Epithelial cell of esophagus (primary cell): ENCODE results near the gene LTA.

Source experiments
- DNase-seq: peaks from one replicate; pipeline ENCODE4 v3.0.0; 2010; ENCODE audit warnings: low read depth
- H3K4me3 ChIP-seq: 2 replicates; pipeline ENCODE4 v1.5.1; 2011; ENCODE audit warnings: mild to moderate bottlenecking, low read length, control low read depth
- TF ChIP-seq, protein P1 (sequence below): IDR thresholded peaks from 2 replicates; pipeline ENCODE4 v1.5.1; 2011; ENCODE audit warnings: low read depth, mild to moderate bottlenecking, low read length, control low read depth, inconsistent platforms; ENCODE audit not compliant: insufficient read depth; ENCODE audit errors: missing control alignments

LTA gene

DNA sequence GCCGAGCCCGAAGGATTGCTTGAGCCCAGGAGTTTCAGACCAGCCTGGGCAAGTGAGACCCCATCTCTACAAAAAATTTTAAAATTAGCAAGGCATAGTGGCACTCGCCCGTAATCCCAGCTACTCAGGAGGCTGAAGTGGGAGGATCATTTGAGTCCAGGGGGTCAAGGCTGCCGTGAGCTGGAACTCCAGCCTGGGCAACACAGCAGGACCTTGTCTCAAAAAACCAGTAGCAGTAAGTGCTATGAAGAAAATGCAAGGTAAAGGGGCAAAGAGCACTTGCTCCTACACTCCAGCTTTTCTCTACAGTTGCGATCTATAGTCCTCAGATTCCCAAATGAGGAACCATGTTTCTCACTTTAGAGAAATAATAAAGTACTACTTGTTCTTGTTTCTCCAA, 28.4 kb upstream of the LTA start:
- TF ChIP-seq, protein P1, sequence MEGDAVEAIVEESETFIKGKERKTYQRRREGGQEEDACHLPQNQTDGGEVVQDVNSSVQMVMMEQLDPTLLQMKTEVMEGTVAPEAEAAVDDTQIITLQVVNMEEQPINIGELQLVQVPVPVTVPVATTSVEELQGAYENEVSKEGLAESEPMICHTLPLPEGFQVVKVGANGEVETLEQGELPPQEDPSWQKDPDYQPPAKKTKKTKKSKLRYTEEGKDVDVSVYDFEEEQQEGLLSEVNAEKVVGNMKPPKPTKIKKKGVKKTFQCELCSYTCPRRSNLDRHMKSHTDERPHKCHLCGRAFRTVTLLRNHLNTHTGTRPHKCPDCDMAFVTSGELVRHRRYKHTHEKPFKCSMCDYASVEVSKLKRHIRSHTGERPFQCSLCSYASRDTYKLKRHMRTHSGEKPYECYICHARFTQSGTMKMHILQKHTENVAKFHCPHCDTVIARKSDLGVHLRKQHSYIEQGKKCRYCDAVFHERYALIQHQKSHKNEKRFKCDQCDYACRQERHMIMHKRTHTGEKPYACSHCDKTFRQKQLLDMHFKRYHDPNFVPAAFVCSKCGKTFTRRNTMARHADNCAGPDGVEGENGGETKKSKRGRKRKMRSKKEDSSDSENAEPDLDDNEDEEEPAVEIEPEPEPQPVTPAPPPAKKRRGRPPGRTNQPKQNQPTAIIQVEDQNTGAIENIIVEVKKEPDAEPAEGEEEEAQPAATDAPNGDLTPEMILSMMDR = no peak
- H3K4me3 ChIP-seq = no peak overlapping the region
- no peak for DNase-seq

- DNase-seq = no peak
- TF ChIP-seq, protein P1 = no peak
Measured at GRCh38 chr6:31544676-31545075, 27.4 kb upstream of the LTA start.

GRCh38 chr6:31545291-31545690, 26.8 kb upstream of the LTA start:
- no peak for DNase-seq
- H3K4me3 ChIP-seq = no peak overlapping the region
- TF ChIP-seq, protein P1 = no peak

More at GRCh38 chr6:31544676-31545075, 27.4 kb upstream of the LTA start:
- H3K4me3 ChIP-seq = no peak overlapping the region

- peak within 1 kb of the TSS; percentile 54 for H3K4me3 ChIP-seq
- peak; percentile 98 for DNase-seq
- TF ChIP-seq, protein P1 = peak; percentile 100
Measured at GRCh38 chr6:31546339-31546957, 25.6 kb upstream of the LTA start, which contains the start of gene ATP6V1G2. ATP6V1G2 (minus strand) TSS chr6:31546608; CDS start chr6:31546559, 49 bp downstream.

DNA sequence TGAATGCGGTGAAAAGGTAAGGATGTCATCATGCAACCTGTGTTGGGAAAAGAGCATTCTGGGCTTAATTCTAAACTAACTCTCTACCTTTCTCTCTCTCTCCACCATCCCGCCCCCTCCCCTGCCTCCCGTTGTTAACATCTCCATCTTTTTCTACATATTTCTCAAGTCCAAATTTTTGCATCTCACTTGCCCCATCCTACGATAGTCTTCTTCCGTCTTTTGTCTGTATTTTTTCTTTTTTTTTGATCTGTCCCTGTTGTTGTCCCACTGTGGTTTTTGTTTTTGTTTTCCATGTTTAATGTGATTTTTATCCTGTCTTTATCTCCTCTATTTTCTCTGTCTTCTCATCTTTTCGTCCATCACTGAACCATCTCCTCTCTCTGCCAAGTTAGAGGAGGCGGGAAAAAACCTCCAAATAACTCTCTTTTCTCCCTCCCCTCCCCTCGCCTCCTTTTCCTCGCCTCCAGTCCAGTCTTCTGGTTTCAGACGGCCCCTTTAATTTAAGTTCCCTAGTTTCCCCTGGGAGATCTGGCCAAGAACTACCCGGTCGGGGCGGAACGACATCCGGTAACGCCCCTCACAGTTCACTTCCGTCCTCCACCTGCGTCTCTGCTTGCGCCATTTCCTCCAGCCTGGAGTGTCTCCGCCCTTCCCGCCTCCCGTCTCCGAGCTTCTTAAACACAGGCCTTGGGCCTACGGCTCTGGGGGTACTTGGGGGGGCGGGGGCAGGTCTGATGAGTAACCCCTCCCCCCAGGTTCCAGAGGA, 24.9 kb upstream of the LTA start, which contains the start of gene NFKBIL1:
NFKBIL1 (plus strand) TSS at position 651 of the 769 bp plus-strand sequence; CDS start at position 738, 87 bp downstream.
- H3K4me3 ChIP-seq = peak within 1 kb of the TSS; percentile 54
- TF ChIP-seq, protein P1 = no peak
- DNase-seq = peak; percentile 98

- TF ChIP-seq, protein P1 = no peak
- peak overlapping the region; percentile 54 for H3K4me3 ChIP-seq
- no peak for DNase-seq
Measured at GRCh38 chr6:31547727-31548543, 24.2 kb upstream of the LTA start.
